WI38 (cell line): ENCODE measurements around the gene GRIA4.

ENCODE experiments used
- H3K4me3 ChIP-seq: 2 replicates; pipeline ENCODE4 v1.5.1; 2011; ENCODE audit warnings: low read depth, mild to moderate bottlenecking, control low read depth, low read length
- CTCF ChIP-seq: IDR thresholded peaks from 2 replicates; pipeline ENCODE4 v1.5.1; 2012; ENCODE audit warnings: low read depth, mild to moderate bottlenecking, control low read depth, low read length

GRIA4 gene

GRCh38 chr11:105609832-105610781 is at the start of gene GRIA4:
TSS of gene GRIA4 (plus strand) at chr11:105610073. CDS start at chr11:105610998, 925 bp downstream.
- peak within 1 kb of the TSS; percentile 65 for H3K4me3 ChIP-seq
- no peak for TF ChIP-seq CTCF

GRCh38 chr11:105573091-105573490 is 36.8 kb upstream of the GRIA4 start:
- TF ChIP-seq CTCF: no peak

GRCh38 chr11:105574974-105575373 is 34.9 kb upstream of the GRIA4 start:
- no peak overlapping the region for H3K4me3 ChIP-seq
- no peak for TF ChIP-seq CTCF

More at GRCh38 chr11:105573091-105573490, 36.8 kb upstream of the GRIA4 start:
- no peak overlapping the region for H3K4me3 ChIP-seq

GRCh38 chr11:105577641-105578040 is 32.2 kb upstream of the GRIA4 start:
- no peak overlapping the region for H3K4me3 ChIP-seq
- TF ChIP-seq CTCF: peak; percentile 16; the same call in 1 of the 2 replicates

- no peak for TF ChIP-seq CTCF
- no peak overlapping the region for H3K4me3 ChIP-seq
Measured at GRCh38 chr11:105579111-105579510, 30.8 kb upstream of the GRIA4 start.

GRCh38 chr11:105582497-105582896 is 27.4 kb upstream of the GRIA4 start:
- no peak for TF ChIP-seq CTCF
- no peak overlapping the region for H3K4me3 ChIP-seq

- no peak overlapping the region for H3K4me3 ChIP-seq
- TF ChIP-seq CTCF: no peak
Measured at GRCh38 chr11:105588001-105588400, 21.9 kb upstream of the GRIA4 start.
